Hematopoietic multipotent progenitor cell (in vitro differentiated cells): ENCODE measurements around the gene CEACAM6. TPM values are rescaled to one million over a fixed set of nuclear protein-coding genes. Genes with fewer than 3 reads are reported as not detected.

Source experiments
- total RNA-seq: library from RNA; depleted of rRNA; stranded (reverse); fragments of >200 nt; gene quantifications from one replicate; pipeline ENCODE4 v1.2.3, GENCODE V29; 2012

The CEACAM6 gene
- total RNA-seq, 1 donor: 0.27 TPM

Other genes with a start within 250 kb of the CEACAM6 start
- 11.3 TPM for gene CEACAM21, start 179.4 kb upstream of the CEACAM6 start, total RNA-seq
- 12.7 TPM for gene CEACAM4, start 128.5 kb upstream of the CEACAM6 start, total RNA-seq
- not detected for gene CEACAM7, start 67.3 kb upstream of the CEACAM6 start, total RNA-seq
- gene CEACAM5, start 46.9 kb upstream of the CEACAM6 start, total RNA-seq: not detected
- gene CEACAM3, start 41.1 kb downstream of the CEACAM6 start, total RNA-seq: 0.27 TPM
- not detected for gene LYPD4, start 89.2 kb downstream of the CEACAM6 start, total RNA-seq
- gene DMRTC2, start 89.5 kb downstream of the CEACAM6 start, total RNA-seq: not detected
- 3,007 TPM for gene RPS19, start 104.7 kb downstream of the CEACAM6 start, total RNA-seq
- 17.2 TPM for gene CD79A, start 121.7 kb downstream of the CEACAM6 start, total RNA-seq
- gene ARHGEF1, start 127.7 kb downstream of the CEACAM6 start, total RNA-seq: 74.6 TPM
- gene ERFL, start 172.9 kb downstream of the CEACAM6 start, total RNA-seq: under 0.01 TPM
- 172 TPM for gene RABAC1, start 203.8 kb downstream of the CEACAM6 start, total RNA-seq
- 5.4 TPM for gene ATP1A3, start 238.7 kb downstream of the CEACAM6 start, total RNA-seq